ENCODE data around the gene ERCC6L2. TPM values are rescaled to one million over a fixed set of nuclear protein-coding genes. Genes with fewer than 3 reads are reported as not detected.

The ERCC6L2 gene
- total and polyA plus RNA-seq, 2 of the 4 experiments (the other 2 are of a cell fraction), result 13.0 to 67.6 TPM

- H3K79me1 ChIP-seq (ENCODE audit: low read depth in 1 of 2, low read length in 2 of 2), result no peaks in the 10 kb centered on the region
- no peaks in the 10 kb centered on the region for H3K4me1 ChIP-seq (ENCODE audit: control insufficient read depth, insufficient read depth, low read length)
- H2BK20ac ChIP-seq (ENCODE audit: low read depth, low read length), result no peak overlapping the region
- H4K20me1 ChIP-seq (ENCODE audit: insufficient read depth, low read length), result no peaks in the 10 kb centered on the region
- no peak overlapping the region for H2AK5ac ChIP-seq (ENCODE audit: low read depth, low read length)
- no peak for DNase-seq
- no peak overlapping the region for H3K14ac ChIP-seq (replicated peaks; ENCODE audit: low read depth, low read length)
- no peaks in the 10 kb centered on the region for H3K9me1 ChIP-seq (ENCODE audit: insufficient read depth, low read length)
- H4K5ac ChIP-seq (ENCODE audit: low read depth, low read length), result no peak overlapping the region
- H3K23ac ChIP-seq (ENCODE audit: low read depth, low read length), result no peak overlapping the region
- no CpG with 5 or more reads among the region's 1 CpG for WGBS, 2 experiments (ENCODE audit: extremely low coverage in 2 of 2, insufficient read length in 1 of 2)
- H2AFZ ChIP-seq (replicated peaks; ENCODE audit: low read length, poor library complexity), result no peak overlapping the region
- no peak overlapping the region for H3K4me3 ChIP-seq (ENCODE audit: insufficient read depth, low read depth, low read length)
- no peak for ATAC-seq (ENCODE audit: low read depth)
- dilution Hi-C loops (cut with HindIII; ENCODE audit: low sequenced_read_pairs, unreplicated experiment), result no loop called here
- H4K8ac ChIP-seq (ENCODE audit: low read depth in 2 of 2, low read length in 2 of 2), result no peak overlapping the region
- intact Hi-C loops (cut with micrococcal nuclease), result no loop called here
- H2BK15ac ChIP-seq (ENCODE audit: low read depth, low read length), result no peak overlapping the region
- no peak overlapping the region for H3K27ac ChIP-seq (ENCODE audit: insufficient read depth, low read length)
- H3K56ac ChIP-seq (ENCODE audit: extremely low read depth, insufficient read depth, low read length), result no peak overlapping the region
- no peak overlapping the region for H2BK120ac ChIP-seq (ENCODE audit: low read depth, low read length)
- H3K9ac ChIP-seq (ENCODE audit: low read depth, low read length), result no peak overlapping the region
- H3K18ac ChIP-seq (ENCODE audit: low read depth, low read length), result no peak overlapping the region
- H3K27me3 ChIP-seq (ENCODE audit: control insufficient read depth, insufficient read depth, low read length), result no peaks in the 10 kb centered on the region
- H4K91ac ChIP-seq (ENCODE audit: insufficient read depth, low read depth, low read length), result no peak overlapping the region
- H3K36me3 ChIP-seq (ENCODE audit: control insufficient read depth, insufficient read depth, low read length), result peaks cover 1% of the 10 kb centered on the region; the same call in 1 of the 2 replicates
- H3K4ac ChIP-seq (ENCODE audit: low read depth, low read length), result no peak overlapping the region
- CTCF ChIA-PET, result no interaction called here
- TF ChIP-seq SMC3 (IDR thresholded peaks at IDR 0.05; ENCODE audit: low read depth, low read length) (no peak), NFE2L2 (IDR thresholded peaks at IDR 0.05; ENCODE audit: low read depth, low read length) (no peak), RFX5 (IDR thresholded peaks at IDR 0.05; ENCODE audit: low read depth, low read length) (no peak), FOS (IDR thresholded peaks at IDR 0.05; ENCODE audit: low read depth, low read length) (no peak), RAD21 (IDR thresholded peaks at IDR 0.05; ENCODE audit: low read length) (no peak), RCOR1 (IDR thresholded peaks at IDR 0.05; ENCODE audit: insufficient replicate concordance, low read length) (no peak), ELK1 (IDR thresholded peaks at IDR 0.05; ENCODE audit: borderline replicate concordance, low read depth, low read length) (no peak), MAFK (IDR thresholded peaks at IDR 0.05; ENCODE audit: low read depth, low read length) (no peak), MAZ (IDR thresholded peaks at IDR 0.05; ENCODE audit: borderline replicate concordance, low read depth, low read length) (no peak), CTCF (conservative IDR thresholded peaks at IDR 0.05; ENCODE audit: low read depth, low read length) (no peak), CEBPB (IDR thresholded peaks at IDR 0.05; ENCODE audit: low read depth, low read length) (no peak)
- H3K9me3 ChIP-seq (ENCODE audit: control insufficient read depth, insufficient read depth, low read length), result no peaks in the 10 kb centered on the region
- no peak overlapping the region for H2AK9ac ChIP-seq (replicated peaks; ENCODE audit: low read depth, low read length, poor library complexity)
- BruUV-seq (replicated peaks), result no TSS peak
- H3K4me2 ChIP-seq (ENCODE audit: low read depth, low read length), result no peak overlapping the region
- POLR2A ChIA-PET (ENCODE audit: unreplicated experiment), result no interaction called here
- in situ Hi-C loops (cut with MboI; ENCODE audit: low sequenced_read_pairs), result no loop called here
- H2BK5ac ChIP-seq (ENCODE audit: low read depth, low read length, poor library complexity, severe bottlenecking), result no peak overlapping the region
Measured at GRCh38 chr9:95991326-95991725, 115.8 kb downstream of the ERCC6L2 start.
